ENCODE measurements around the gene ANG.
"Not testable (repeated sequence)": the region's sequence is repeated elsewhere in the genome, so short reads cannot be mapped to it uniquely, and the experiment has no call there.

The ANG gene

GRCh38 chr14:20688167-20688839 is at the start of gene ANG:
Gene ANG (plus strand): TSS chr14:20688764. CDS start chr14:20693565, 4,801 bp downstream.
- DNase-seq (ENCODE audit: low read depth in 1 of 2, low spot score in 1 of 2): no peak

GRCh38 chr14:20641591-20641990 is 47.0 kb upstream of the ANG start, which contains the start of gene OR6S1:
Gene OR6S1 (minus strand): TSS chr14:20641691. CDS start chr14:20641691, 0 bp downstream.
- no peak for DNase-seq (ENCODE audit: low read depth in 1 of 2, low spot score in 1 of 2)

GRCh38 chr14:20642182-20642581 is 46.4 kb upstream of the ANG start:
- no peak for DNase-seq (ENCODE audit: low read depth in 1 of 2, low spot score in 1 of 2)

GRCh38 chr14:20642755-20643154 is 45.8 kb upstream of the ANG start:
- not testable (repeated sequence) for DNase-seq (ENCODE audit: low read depth in 1 of 2, low spot score in 1 of 2)

GRCh38 chr14:20644520-20644919 is 44.0 kb upstream of the ANG start:
- DNase-seq (ENCODE audit: low read depth in 1 of 2, low spot score in 1 of 2): no peak

- no peak for DNase-seq (ENCODE audit: low read depth in 1 of 2, low spot score in 1 of 2)
Observed at GRCh38 chr14:20645481-20645880, 43.1 kb upstream of the ANG start.

- DNase-seq (ENCODE audit: low read depth in 1 of 2, low spot score in 1 of 2): peak; percentile 36 to 65
Observed at GRCh38 chr14:20652996-20653975, 35.3 kb upstream of the ANG start.

GRCh38 chr14:20655851-20656250 is 32.7 kb upstream of the ANG start:
- DNase-seq (ENCODE audit: low read depth in 1 of 2, low spot score in 1 of 2): no peak

- no peak for DNase-seq (ENCODE audit: low read depth in 1 of 2, low spot score in 1 of 2)
Observed at GRCh38 chr14:20656274-20656673, 32.3 kb upstream of the ANG start.

GRCh38 chr14:20657216-20658211 is 31.1 kb upstream of the ANG start:
- DNase-seq (ENCODE audit: low read depth in 1 of 2, low spot score in 1 of 2): no peak

GRCh38 chr14:20658246-20658645 is 30.3 kb upstream of the ANG start:
- DNase-seq (ENCODE audit: low read depth in 1 of 2, low spot score in 1 of 2): no peak

GRCh38 chr14:20659336-20659735 is 29.2 kb upstream of the ANG start:
- no peak for DNase-seq (ENCODE audit: low read depth in 1 of 2, low spot score in 1 of 2)

GRCh38 chr14:20659813-20660395 is 28.7 kb upstream of the ANG start:
- no peak for DNase-seq (ENCODE audit: low read depth in 1 of 2, low spot score in 1 of 2)

- DNase-seq (ENCODE audit: low read depth in 1 of 2, low spot score in 1 of 2): no peak
Observed at GRCh38 chr14:20661197-20661596, 27.4 kb upstream of the ANG start.

GRCh38 chr14:20662968-20663732 is 25.4 kb upstream of the ANG start:
- DNase-seq (ENCODE audit: low read depth in 1 of 2, low spot score in 1 of 2): peak; percentile 58 to 84

- not testable (repeated sequence) for DNase-seq (ENCODE audit: low read depth in 1 of 2, low spot score in 1 of 2)
Observed at GRCh38 chr14:20666400-20666961, 22.1 kb upstream of the ANG start.

GRCh38 chr14:20667957-20668356 is 20.6 kb upstream of the ANG start:
- no peak for DNase-seq (ENCODE audit: low read depth in 1 of 2, low spot score in 1 of 2)

GRCh38 chr14:20668969-20669368 is 19.6 kb upstream of the ANG start:
- no peak for DNase-seq (ENCODE audit: low read depth in 1 of 2, low spot score in 1 of 2)

- DNase-seq (ENCODE audit: low read depth in 1 of 2, low spot score in 1 of 2): no peak
Observed at GRCh38 chr14:20671597-20672283, 16.8 kb upstream of the ANG start.
